ENCODE results near the gene LARP4B. TPM values are rescaled to one million over a fixed set of nuclear protein-coding genes. Genes with fewer than 3 reads are reported as not detected.

The LARP4B gene
- total RNA-seq, 2 experiments from 2014 or later, result 99.0 to 103 TPM

DNA sequence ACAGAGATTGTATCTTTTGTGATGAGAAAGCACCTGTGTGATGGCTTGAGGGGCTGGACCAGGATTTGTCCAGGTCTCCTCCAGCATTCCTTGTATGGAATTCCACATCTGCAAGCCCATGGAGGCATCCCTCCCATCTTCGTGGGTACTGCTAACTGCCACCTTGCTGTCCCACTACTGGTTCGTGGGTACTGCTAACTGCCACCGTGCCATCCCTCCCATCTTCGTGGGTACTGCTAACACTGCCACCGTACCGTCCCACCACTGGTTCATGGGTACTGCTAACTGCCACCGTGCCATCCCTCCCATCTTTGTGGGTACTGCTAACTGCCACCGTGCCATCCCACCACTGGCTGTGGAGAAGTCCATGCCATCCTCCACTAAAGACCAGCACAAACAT is 111.7 kb downstream of the LARP4B start:
- Mint-ChIP-seq H3K36me3 (ENCODE audit: low read depth) (peaks cover 85% of the 10 kb centered on the region), H3K4me1 (peaks cover 39% of the 10 kb centered on the region), H3K4me3 (no peak overlapping the region), H3K27ac (no peak overlapping the region), H3K9me3 (no peaks in the 10 kb centered on the region), H3K27me3 (no peaks in the 10 kb centered on the region)
- ChIA-PET POLR2A (no interaction called here), CTCF (no interaction called here)
- DNase-seq, result no peak

DNA sequence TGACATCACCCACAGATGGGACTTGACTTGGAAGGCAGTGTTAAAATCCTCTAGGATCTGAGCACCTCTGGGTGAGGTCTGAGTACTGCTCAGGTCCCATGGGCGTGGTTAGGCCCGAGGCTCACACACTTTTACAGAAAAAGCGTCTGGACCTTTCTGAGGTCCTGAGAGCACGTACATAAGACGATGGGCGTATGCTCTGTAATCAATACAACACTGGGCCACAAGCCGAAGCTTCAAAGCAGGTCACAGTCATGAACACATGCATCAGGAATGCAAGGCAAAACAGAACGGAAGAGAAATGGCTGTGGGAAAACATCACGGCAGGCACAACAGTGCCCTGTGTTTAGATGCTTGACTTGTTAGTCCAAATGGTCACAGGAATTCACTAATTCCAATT is 112.2 kb downstream of the LARP4B start:
- DNase-seq, result no peak
- ChIA-PET POLR2A (no interaction called here), CTCF (no interaction called here)
- H3K4me3 Mint-ChIP-seq, result no peak overlapping the region
- H3K36me3 Mint-ChIP-seq (ENCODE audit: low read depth), result peaks cover 87% of the 10 kb centered on the region
- no peaks in the 10 kb centered on the region for H3K27me3 Mint-ChIP-seq
- H3K4me1 Mint-ChIP-seq, result peaks cover 39% of the 10 kb centered on the region
- H3K9me3 Mint-ChIP-seq, result no peaks in the 10 kb centered on the region
- no peak overlapping the region for H3K27ac Mint-ChIP-seq

DNA sequence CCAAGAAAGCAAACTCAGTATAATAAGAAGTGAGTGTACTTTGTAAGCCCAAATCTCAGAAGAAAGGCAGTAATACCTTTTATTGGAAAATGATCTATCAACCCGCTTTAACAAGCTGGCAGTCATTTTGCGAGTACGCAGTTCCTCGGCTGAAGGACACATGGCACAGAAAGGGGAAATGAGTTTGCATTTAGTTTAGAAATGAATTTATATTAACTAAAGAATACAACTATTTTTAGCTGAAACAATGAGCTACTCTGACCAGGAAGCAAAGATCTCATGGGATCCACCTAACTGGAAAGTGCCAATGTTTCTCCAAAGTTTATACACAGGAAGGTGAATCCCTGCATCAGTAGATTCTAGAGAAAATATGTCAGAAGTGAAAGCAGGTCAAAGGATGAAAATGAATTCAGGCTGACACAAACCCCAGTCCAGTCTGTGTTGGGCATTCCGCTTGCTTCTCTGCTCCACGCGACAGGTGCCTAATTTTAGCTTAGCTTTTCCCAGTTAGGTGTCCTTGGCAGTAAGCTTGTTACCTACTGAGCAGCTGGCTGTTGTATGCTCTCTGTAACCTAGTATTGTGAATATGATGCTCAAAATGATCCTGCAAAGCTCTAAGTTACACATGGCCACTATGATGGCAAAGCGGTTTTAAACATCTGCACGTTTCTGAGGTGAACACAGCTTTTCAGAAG is 112.8 kb downstream of the LARP4B start:
- Mint-ChIP-seq H3K4me1 (peaks cover 34% of the 10 kb centered on the region), H3K36me3 (ENCODE audit: low read depth) (peaks cover 83% of the 10 kb centered on the region)
- CTCF ChIA-PET, result no interaction called here

DNA sequence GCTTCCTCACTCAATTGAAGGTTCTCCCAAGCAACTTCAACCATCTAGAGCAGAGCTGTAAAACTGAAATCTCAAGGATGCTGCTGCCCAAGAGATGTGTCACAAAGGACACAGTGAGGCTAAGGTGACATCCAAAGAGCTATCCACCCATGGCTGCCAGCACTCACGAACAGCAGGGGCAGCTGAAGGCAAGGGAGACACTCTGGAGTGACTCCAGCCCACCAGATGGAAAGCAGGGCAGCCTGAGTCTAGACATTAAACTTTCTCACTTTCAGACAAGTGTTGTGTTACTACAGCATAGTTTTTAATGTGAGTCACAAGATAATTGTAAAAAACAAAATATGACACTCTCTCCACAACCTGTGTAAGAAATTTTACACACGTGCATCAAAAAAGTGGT is 113.5 kb downstream of the LARP4B start:
- H3K36me3 Mint-ChIP-seq (ENCODE audit: low read depth), result peaks cover 82% of the 10 kb centered on the region
- peaks cover 28% of the 10 kb centered on the region for H3K4me1 Mint-ChIP-seq
- H3K9me3 Mint-ChIP-seq, result no peaks in the 10 kb centered on the region
- H3K27ac Mint-ChIP-seq, result no peak overlapping the region
- ChIA-PET CTCF (no interaction called here), POLR2A (no interaction called here)
- DNase-seq, result no peak
- H3K27me3 Mint-ChIP-seq, result no peaks in the 10 kb centered on the region
- H3K4me3 Mint-ChIP-seq, result no peak overlapping the region

More for the DNA sequence above, 112.8 kb downstream of the LARP4B start:
- Mint-ChIP-seq H3K4me3 (no peak overlapping the region), H3K27me3 (no peaks in the 10 kb centered on the region), H3K27ac (no peak overlapping the region), H3K9me3 (no peaks in the 10 kb centered on the region)
- DNase-seq, result no peak
- POLR2A ChIA-PET, result no interaction called here

DNA sequence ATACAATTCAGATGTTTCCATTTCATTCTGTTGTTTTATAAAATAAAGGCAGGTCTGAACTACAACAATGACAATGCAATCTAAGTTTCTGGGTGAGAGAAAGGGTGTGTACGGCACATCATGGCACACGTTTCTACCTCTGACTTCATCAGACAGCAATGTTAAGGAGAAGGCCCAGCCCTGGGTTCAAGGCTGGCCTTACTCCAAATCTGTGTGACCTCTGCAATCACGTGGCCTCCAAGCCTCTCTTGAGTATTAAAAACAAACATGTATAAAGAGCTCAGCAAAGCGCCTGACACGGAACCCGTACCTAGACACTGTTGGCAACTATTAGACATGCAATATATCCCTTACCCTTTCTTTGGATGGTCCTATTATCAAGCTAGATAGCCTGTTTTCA is 114.1 kb downstream of the LARP4B start:
- Mint-ChIP-seq H3K9me3 (no peaks in the 10 kb centered on the region), H3K27ac (no peak overlapping the region), H3K4me1 (peaks cover 21% of the 10 kb centered on the region), H3K36me3 (ENCODE audit: low read depth) (peaks cover 79% of the 10 kb centered on the region), H3K4me3 (no peak overlapping the region), H3K27me3 (no peaks in the 10 kb centered on the region)
- POLR2A ChIA-PET, result no interaction called here
- no peak for DNase-seq
- CTCF ChIA-PET, result no interaction called here

DNA sequence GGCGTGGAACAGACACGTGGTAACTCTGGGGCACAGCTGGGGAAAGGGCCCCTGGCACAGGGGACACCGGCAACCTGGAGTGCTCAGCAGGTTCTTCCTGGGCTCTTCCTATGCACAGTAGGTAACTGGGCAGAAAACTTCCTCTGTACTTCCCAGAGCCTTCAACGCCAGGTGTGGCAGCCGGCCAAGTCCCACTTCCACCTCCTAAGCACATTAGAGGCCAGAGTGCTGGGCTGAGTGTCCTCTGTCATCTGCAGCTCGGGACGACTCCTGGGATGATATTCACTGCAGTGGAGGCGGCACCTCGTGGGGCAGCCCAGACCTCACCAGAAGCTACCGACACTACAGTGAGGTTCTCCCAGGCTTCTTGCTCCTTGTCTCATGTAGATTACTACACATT is 114.5 kb downstream of the LARP4B start:
- CTCF ChIA-PET, result no interaction called here
- peaks cover 20% of the 10 kb centered on the region for H3K4me1 Mint-ChIP-seq
- H3K9me3 Mint-ChIP-seq, result no peaks in the 10 kb centered on the region
- H3K4me3 Mint-ChIP-seq, result no peak overlapping the region
- H3K27ac Mint-ChIP-seq, result no peak overlapping the region
- no peak for DNase-seq
- H3K36me3 Mint-ChIP-seq (ENCODE audit: low read depth), result peaks cover 80% of the 10 kb centered on the region
- POLR2A ChIA-PET, result no interaction called here
- no peaks in the 10 kb centered on the region for H3K27me3 Mint-ChIP-seq

DNA sequence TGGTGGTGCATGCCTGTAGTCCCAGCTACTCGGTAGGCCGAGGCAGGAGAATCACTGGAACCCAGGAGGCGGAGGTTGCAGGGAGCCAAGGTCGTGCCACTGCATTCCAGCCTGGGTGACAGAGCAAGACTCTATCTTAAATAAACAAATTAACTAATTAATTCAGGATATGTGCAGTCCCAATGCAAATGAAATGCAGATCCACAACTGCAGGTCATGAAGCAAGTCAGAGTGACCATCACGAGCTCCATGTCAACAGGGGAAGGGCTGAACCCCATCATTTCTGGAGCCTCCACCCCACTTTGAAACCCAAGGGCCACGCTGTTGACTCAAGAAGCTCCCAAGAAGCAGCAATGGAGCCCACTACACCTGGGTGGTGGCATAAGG is 115.4 kb downstream of the LARP4B start:
- POLR2A ChIA-PET, result no interaction called here
- H3K9me3 Mint-ChIP-seq, result no peaks in the 10 kb centered on the region
- CTCF ChIA-PET, result no interaction called here
- H3K4me3 Mint-ChIP-seq, result no peak overlapping the region
- DNase-seq, result no peak
- no peaks in the 10 kb centered on the region for H3K27me3 Mint-ChIP-seq
- peaks cover 74% of the 10 kb centered on the region for H3K36me3 Mint-ChIP-seq (ENCODE audit: low read depth)
- H3K4me1 Mint-ChIP-seq, result peaks cover 12% of the 10 kb centered on the region
- no peak overlapping the region for H3K27ac Mint-ChIP-seq

DNA sequence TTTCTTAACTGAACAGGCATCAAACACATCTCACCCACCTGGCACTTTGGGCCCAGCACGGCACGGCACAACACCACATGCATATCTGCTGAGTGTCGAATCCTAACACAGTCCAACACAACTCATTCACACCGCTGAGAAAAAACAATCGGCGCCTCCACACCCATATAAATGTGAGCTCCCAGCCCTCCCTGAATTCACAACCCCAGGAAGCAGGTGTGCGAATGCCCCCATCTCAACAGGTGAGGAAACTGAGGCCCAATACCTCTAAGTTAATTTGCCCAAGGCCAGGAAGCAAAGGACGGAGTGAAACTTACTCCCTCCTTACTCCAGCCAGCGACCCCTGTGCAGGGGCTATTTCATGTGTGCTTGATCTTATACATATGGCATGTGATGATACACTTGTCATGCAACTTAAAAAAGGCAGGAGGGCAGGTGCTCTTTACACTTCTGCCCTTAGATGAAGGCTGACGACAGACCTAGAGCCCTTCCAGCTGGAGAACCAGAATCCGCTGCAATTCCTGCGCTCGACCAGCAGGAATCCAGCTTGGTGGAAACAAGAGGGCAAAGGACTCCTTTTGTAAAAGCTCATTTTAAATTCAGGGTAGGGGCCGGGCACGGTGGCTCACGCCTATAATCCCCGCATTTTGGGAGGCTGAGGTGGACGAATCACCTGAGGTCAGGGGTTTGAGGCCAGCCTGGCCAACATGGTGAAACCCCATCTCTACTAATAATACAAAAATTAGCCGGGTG is 116.0 kb downstream of the LARP4B start:
- Mint-ChIP-seq H3K27ac (no peak overlapping the region), H3K9me3 (no peaks in the 10 kb centered on the region), H3K4me1 (peaks cover 6% of the 10 kb centered on the region), H3K27me3 (no peaks in the 10 kb centered on the region), H3K4me3 (no peak overlapping the region), H3K36me3 (ENCODE audit: low read depth) (peaks cover 68% of the 10 kb centered on the region)
- DNase-seq, result no peak
- ChIA-PET POLR2A (interaction anchor here (1.0 kb wide), 1 partner anchor 12 kb away, joined by 5 read pairs; no protein-coding TSS in a partner anchor), CTCF (no interaction called here)

DNA sequence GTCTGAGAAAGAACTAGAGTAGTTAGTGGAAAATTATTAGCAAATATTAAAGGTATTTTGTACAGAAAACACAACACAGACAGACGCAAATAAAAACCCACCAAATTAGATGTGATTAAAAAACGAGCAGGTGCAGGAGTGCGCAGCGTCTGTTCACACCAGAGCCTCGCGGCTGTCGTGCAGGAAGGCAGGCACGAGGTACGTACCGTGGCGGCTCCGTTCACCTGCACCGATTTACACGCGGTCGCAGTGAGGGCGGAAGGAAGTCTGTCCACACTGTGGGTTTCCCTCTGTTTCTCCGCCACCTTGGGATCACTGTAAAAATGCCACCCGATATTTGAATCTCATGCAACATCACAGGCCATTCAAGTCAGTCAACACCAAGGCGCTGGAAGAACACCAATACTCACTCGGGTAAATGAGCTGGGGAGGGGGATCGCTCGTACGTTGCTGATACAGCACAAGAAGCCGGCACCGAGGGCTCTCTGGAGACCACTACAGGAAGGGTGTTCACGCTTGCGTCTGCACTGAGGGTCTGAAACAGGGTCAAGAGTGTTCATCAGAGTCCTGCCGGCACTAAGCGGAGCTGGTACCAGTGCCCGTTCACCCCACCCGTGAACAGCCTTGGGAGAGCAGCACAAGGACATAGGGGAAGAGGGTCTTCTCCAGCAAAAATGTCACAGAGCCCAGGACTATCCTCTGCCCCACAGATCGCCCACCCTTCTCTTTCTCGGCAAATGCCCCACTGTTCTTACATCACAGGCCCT is 116.8 kb downstream of the LARP4B start:
- POLR2A ChIA-PET, result interaction anchor here (1.0 kb wide), 1 partner anchor 11 kb away, joined by 5 read pairs; no protein-coding TSS in a partner anchor
- H3K36me3 Mint-ChIP-seq (ENCODE audit: low read depth), result peaks cover 66% of the 10 kb centered on the region
- no peaks in the 10 kb centered on the region for H3K27me3 Mint-ChIP-seq
- H3K9me3 Mint-ChIP-seq, result no peaks in the 10 kb centered on the region
- H3K27ac Mint-ChIP-seq, result no peak overlapping the region
- H3K4me3 Mint-ChIP-seq, result no peak overlapping the region
- CTCF ChIA-PET, result no interaction called here
- no peak for DNase-seq
- H3K4me1 Mint-ChIP-seq, result peaks cover 2% of the 10 kb centered on the region

DNA sequence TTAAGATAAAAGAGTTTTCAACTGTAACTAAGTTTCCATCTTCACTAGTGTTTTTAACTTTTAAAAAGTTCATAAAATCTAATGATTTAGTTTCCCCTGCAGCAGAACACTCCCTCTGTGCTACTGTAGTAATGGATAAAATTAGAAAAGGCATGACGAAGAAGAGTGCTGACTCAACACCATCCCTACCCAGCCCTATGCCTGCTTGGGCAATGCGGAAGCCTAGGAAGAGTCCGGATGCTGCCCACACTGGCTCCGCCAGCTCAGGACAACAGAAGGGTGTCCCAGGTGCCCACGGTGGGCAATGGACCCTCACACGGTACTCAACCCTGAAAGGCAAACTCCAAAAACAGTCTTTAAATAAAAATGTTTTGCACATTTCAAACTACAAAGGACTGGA is 118.2 kb downstream of the LARP4B start:
- H3K9me3 Mint-ChIP-seq, result no peaks in the 10 kb centered on the region
- no peaks in the 10 kb centered on the region for H3K27me3 Mint-ChIP-seq
- H3K36me3 Mint-ChIP-seq (ENCODE audit: low read depth), result peaks cover 72% of the 10 kb centered on the region
- H3K4me1 Mint-ChIP-seq, result no peaks in the 10 kb centered on the region
- no peak overlapping the region for H3K4me3 Mint-ChIP-seq
- POLR2A ChIA-PET, result interaction anchor here (0.6 kb wide), 1 partner anchor 136 kb away, joined by 4 read pairs; no protein-coding TSS in a partner anchor
- no peak overlapping the region for H3K27ac Mint-ChIP-seq
- no peak for DNase-seq
- CTCF ChIA-PET, result no interaction called here

DNA sequence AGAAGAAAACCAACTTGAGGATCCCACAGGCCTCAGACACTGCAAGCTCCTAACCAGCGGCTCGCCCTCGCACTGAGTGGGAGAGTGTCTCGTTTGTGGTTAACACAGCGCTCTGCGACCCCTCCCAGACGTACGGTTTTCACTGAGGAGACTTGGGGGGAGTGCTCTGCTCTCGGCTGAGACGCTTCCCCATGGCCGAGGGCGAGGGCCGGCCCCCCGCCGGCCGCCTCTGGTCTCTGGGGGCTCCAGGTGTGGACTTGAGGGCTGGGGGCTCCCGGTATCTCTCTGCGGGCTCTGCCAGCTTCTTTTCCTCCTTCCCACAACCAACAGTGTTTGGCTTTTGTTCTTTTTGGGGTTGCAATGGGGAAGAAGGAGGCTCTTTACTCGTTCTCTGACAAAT is 118.7 kb downstream of the LARP4B start:
- Mint-ChIP-seq H3K27me3 (no peaks in the 10 kb centered on the region), H3K9me3 (no peaks in the 10 kb centered on the region), H3K36me3 (ENCODE audit: low read depth) (peaks cover 73% of the 10 kb centered on the region), H3K4me3 (no peak overlapping the region), H3K27ac (no peak overlapping the region), H3K4me1 (no peaks in the 10 kb centered on the region)
- POLR2A ChIA-PET, result no interaction called here
- CTCF ChIA-PET, result no interaction called here
- DNase-seq, result no peak

DNA sequence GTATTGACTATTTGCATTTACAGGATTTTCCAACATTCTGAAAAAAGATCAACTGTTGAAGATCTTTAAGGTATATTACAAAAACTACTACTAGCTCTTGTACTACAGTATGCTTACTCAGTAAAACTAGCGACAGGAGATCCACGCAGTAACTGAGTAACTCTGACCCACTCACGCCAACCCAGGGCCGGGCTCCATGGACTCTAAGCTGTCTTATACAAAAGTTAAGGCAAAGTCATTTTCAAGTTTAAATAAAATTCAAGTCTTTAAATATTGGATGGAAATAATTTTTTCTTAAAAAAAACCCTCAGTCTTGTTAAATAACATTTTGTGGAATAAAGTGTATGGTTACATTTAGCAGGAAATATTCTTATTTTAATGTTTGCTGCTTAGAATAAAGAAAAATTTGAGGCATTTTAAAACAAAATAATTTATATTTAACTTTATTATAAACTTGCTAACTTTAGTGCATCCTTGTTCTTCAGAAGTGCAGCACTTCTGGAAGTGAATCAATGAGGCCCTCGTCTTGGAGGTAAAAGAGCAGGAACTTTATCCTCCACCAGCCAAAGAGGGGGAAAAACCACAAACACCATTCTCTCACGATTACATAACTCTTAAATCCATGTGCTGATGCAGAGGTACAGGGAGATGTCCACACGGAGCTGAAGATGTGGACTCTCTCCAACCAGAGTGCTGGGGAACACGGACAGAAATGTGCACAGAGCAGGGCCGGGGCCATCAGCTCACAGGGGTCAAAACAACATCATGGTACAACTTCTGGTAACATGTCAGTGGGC is 119.9 kb downstream of the LARP4B start:
- no peaks in the 10 kb centered on the region for H3K27me3 Mint-ChIP-seq
- H3K4me1 Mint-ChIP-seq, result peaks cover 1% of the 10 kb centered on the region
- H3K27ac Mint-ChIP-seq, result no peak overlapping the region
- no peaks in the 10 kb centered on the region for H3K9me3 Mint-ChIP-seq
- CTCF ChIA-PET, result interaction anchor here (0.6 kb wide), 1 partner anchor 264 kb away, joined by 3 read pairs; no protein-coding TSS in a partner anchor
- POLR2A ChIA-PET, result no interaction called here
- DNase-seq, result no peak
- no peak overlapping the region for H3K4me3 Mint-ChIP-seq
- peaks cover 67% of the 10 kb centered on the region for H3K36me3 Mint-ChIP-seq (ENCODE audit: low read depth)

DNA sequence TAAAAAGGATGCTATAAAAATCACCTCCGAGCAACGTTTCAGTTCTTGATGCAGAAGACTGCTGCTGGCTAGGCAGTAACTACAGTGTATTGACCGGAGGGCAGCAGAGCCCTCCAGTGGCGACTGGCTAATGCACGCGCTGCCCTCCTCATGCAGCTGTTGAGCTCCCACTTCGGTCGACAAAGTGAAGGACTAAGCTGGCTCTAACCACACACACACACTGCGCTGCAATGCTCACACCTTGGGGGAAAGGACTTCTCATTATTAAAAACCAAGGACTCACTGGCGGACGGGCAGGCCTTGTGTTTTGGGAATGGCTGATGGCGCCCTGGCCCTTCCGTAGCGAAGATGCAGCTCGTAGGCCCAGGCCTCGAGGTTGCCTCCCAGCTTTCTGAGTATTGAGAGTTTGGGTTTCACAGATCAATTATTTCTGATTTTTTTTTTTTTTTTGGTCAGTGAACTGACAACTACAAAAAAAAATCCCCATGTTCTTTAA is 121.1 kb downstream of the LARP4B start:
- CTCF ChIA-PET, result no interaction called here
- POLR2A ChIA-PET, result no interaction called here

More for the DNA sequence above, 121.1 kb downstream of the LARP4B start:
- Mint-ChIP-seq H3K27me3 (no peaks in the 10 kb centered on the region), H3K9me3 (no peaks in the 10 kb centered on the region), H3K4me1 (peaks cover 11% of the 10 kb centered on the region), H3K27ac (no peak overlapping the region), H3K36me3 (ENCODE audit: low read depth) (peaks cover 64% of the 10 kb centered on the region), H3K4me3 (no peak overlapping the region)
- DNase-seq, result no peak

All from activated CD4-positive, alpha-beta memory T cell treated with anti-CD3 and anti-CD28 coated beads, Interleukin-2, amount 10 ng/mL, durations not matched to agents 7 days and 5 days (primary cell).